Body of pancreas (tissue), 4 donors: ENCODE measurements around the gene NUP37. TPM values are rescaled to one million over a fixed set of nuclear protein-coding genes. Genes with fewer than 3 reads are reported as not detected.

Experiments
- ATAC-seq: fragments of 150-250 bp; one replicate; pipeline ENCODE4 v1.9.1; 2016
- DNase-seq, 4 donors: peaks; one replicate each; pipeline ENCODE4 v3.0.0-alpha.2; 2019
- H3K27ac ChIP-seq, 4 donors: fragments of 200-600 bp; sonication (generic); 1 replicate in 3 of 4; 2 replicates in 1 of 4; pipeline versions ENCODE4 v1.5.1 to v1.6.1; 2016 to 2019; ENCODE audit warnings: mild to moderate bottlenecking in 1 of 4, mixed read lengths in 1 of 4, moderate library complexity in 1 of 4
- H3K27me3 ChIP-seq, 2 donors: fragments of 200-600 bp; sonication (generic); one replicate each; pipeline ENCODE4 v1.6.0; 2016; ENCODE audit warnings: mild to moderate bottlenecking in 1 of 2
- H3K36me3 ChIP-seq, 2 donors: fragments of 200-600 bp; sonication (generic); replicated peaks in 1 of 2; 2 replicates each; pipeline ENCODE4 v1.5.1; 2016; ENCODE audit warnings: low read depth in 2 of 2; ENCODE audit not compliant: insufficient read depth in 1 of 2
- H3K4me1 ChIP-seq: fragments of 200-600 bp; sonication (generic); one replicate; pipeline ENCODE4 v1.6.0; 2016
- H3K4me3 ChIP-seq, 2 donors: fragments of 200-600 bp; sonication (generic); 1 replicate in 1 of 2; 2 replicates in 1 of 2; pipeline ENCODE4 v1.5.1; 2016 to 2019
- H3K9me3 ChIP-seq, 3 donors: fragments of 200-600 bp; sonication (generic); 1 replicate in 2 of 3; 2 replicates in 1 of 3; pipeline ENCODE4 v1.5.1; 2016
- POLR2A ChIP-seq, 3 donors: fragments of 450-650 bp; IDR thresholded peaks; one replicate each; pipeline ENCODE4 v1.6.1; 2016; ENCODE audit warnings: antibody characterized with exemption in 3 of 3, mild to moderate bottlenecking in 2 of 3
- WGBS, 2 donors: methylation state at CpG; one replicate each; pipeline ENCODE4 v1.1.5; 2017; 5-methylcytosine and 5-hydroxymethylcytosine counted together
- intact Hi-C: fragments of 100-400 bp; cut with DNase I; formaldehyde crosslinking; loops from one replicate; pipeline ENCODE4 v1.15.1; 2023
- total RNA-seq, 2 donors: library from RNA; depleted of rRNA; stranded (reverse); fragments of >200 nt; gene quantifications; one replicate each; pipeline ENCODE4 v1.1.0, GENCODE V29; 2016
- TF ChIP-seq, protein P1 (sequence below), 7 experiments: fragments of 450-650 bp in 4 of 7; fragments of 200-600 bp in 3 of 7; sonication (generic) in 3 of 7; IDR thresholded peaks; one replicate each; pipeline ENCODE4 v1.5.1; 2016 to 2019; ENCODE audit warnings: antibody characterized with exemption in 7 of 7

Gene NUP37
- total RNA-seq, 2 donors from 2014 or later: 12.2 TPM

DNA sequence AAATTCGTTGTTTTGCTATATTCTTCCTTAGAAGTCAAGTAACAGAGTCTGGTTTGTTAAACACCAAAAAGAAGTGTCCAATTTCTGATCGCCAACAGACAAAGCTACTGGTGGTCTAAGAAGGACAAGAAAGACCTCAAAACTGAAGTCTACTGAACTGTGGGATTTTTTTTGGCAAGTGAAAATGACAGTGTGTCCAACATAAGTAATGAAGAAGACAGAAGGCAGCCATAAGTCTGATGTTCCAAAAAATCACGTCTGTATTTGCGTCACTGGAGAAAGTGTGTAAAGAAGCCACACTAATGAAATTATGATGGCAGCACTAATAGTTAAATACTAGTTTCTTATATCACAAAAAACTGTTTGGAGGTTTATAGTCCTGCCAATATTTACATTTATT is 90.8 kb downstream of the NUP37 start:
- 83% methylated on average over 4 of the region's 4 CpGs for WGBS, 2 donors
- no peak for ATAC-seq
- no peak for TF ChIP-seq POLR2A (IDR thresholded peaks at IDR 0.05)
- no peak for DNase-seq
- Histone ChIP-seq H3K36me3 (no peaks in the 10 kb centered on the region), H3K27me3 (no peaks in the 10 kb centered on the region), H3K9me3 (no peaks in the 10 kb centered on the region), H3K4me1 (no peaks in the 10 kb centered on the region), H3K4me3 (no peak overlapping the region), H3K27ac (no peak overlapping the region)
- intact Hi-C loops: no loop called here

DNA sequence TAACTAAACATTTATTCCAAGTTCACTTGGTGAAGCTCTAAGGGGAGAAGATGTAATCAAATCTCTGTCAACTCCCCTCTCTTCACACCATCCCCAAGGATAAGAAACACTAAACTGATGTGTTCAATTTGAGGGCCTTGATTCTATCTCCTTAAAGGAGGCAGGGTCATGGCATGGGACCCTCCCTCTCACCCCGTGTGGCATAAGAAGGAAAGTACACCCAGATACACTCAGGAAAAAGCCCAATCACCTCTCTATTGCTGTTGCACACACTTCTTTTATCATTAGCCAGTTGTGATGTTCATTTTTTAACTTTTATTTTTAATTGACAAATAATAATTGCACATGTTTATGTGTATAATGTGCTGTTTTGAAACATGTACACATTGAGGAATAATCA is 93.2 kb downstream of the NUP37 start:
- Histone ChIP-seq H3K9me3 (no peaks in the 10 kb centered on the region), H3K4me3 (no peak overlapping the region), H3K27me3 (no peaks in the 10 kb centered on the region), H3K27ac (no peak overlapping the region), H3K36me3 (no peaks in the 10 kb centered on the region), H3K4me1 (no peaks in the 10 kb centered on the region)
- intact Hi-C loops: no loop called here
- DNase-seq (no peak), ATAC-seq (no peak)
- no peak for TF ChIP-seq POLR2A (IDR thresholded peaks at IDR 0.05)
- TF ChIP-seq, protein P1, sequence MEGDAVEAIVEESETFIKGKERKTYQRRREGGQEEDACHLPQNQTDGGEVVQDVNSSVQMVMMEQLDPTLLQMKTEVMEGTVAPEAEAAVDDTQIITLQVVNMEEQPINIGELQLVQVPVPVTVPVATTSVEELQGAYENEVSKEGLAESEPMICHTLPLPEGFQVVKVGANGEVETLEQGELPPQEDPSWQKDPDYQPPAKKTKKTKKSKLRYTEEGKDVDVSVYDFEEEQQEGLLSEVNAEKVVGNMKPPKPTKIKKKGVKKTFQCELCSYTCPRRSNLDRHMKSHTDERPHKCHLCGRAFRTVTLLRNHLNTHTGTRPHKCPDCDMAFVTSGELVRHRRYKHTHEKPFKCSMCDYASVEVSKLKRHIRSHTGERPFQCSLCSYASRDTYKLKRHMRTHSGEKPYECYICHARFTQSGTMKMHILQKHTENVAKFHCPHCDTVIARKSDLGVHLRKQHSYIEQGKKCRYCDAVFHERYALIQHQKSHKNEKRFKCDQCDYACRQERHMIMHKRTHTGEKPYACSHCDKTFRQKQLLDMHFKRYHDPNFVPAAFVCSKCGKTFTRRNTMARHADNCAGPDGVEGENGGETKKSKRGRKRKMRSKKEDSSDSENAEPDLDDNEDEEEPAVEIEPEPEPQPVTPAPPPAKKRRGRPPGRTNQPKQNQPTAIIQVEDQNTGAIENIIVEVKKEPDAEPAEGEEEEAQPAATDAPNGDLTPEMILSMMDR (IDR thresholded peaks at IDR 0.05): no peak
- 64 to 70% methylated on average over 1 of the region's 1 CpG for WGBS, 2 donors

DNA sequence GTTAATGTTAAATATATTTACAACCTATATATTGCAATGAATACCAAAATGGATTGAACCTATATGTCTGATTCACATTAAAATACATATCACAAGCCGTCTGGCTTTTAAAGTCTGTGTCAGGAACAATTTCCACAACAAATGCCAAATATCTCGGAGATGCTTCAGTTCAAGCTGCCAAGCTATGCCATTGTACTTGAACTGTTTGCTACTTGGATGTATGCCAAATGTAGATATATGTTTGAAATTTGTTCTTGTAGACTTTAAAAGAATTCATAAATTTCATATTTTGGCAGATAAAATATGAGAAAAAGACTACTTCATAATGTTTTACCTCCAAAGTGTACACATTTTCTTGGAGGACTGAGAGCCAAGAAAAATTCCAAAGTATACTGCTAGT is 95.1 kb downstream of the NUP37 start:
- no peak overlapping the region for H3K4me3 ChIP-seq
- no peak overlapping the region for H3K27ac ChIP-seq
- no peak for DNase-seq
- no peak for TF ChIP-seq POLR2A (IDR thresholded peaks at IDR 0.05)
- H3K27me3 ChIP-seq: no peaks in the 10 kb centered on the region
- no peaks in the 10 kb centered on the region for H3K4me1 ChIP-seq
- no peak for ATAC-seq
- intact Hi-C loops: no loop called here
- no peaks in the 10 kb centered on the region for H3K36me3 ChIP-seq
- H3K9me3 ChIP-seq: no peaks in the 10 kb centered on the region
- 31 to 40% methylated on average over 2 of the region's 2 CpGs for WGBS, 2 donors

DNA sequence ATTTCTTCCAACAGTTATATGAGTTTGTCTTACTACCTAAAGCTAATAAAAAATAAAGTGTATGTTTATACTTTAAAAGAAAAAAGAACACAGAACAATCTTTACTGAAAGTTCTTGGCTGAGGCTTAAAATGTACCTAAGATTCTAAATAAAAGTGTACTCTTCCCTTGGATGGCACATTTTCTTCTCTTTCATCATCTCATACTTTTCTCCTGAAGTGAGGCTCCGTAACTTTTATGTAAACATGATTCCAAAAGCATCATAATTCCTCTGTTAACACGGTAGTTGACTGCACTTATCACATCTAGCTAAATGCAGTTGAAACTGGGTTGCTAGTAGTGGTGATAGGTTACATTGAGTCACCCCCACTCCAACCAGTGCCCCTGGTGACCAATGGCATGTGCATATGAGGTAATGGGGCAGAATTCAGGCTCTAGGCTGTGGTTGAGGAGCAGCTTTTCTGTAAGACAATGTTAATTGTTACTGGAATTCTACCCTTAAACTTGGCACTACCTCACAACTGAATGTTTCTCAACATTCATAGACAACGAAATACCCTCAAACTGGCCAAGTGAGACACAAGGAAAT is 96.5 kb downstream of the NUP37 start:
- intact Hi-C loops: no loop called here
- H3K4me1 ChIP-seq: no peaks in the 10 kb centered on the region
- ATAC-seq: no peak

More for the DNA sequence above, 96.5 kb downstream of the NUP37 start:
- TF ChIP-seq, protein P1 (IDR thresholded peaks at IDR 0.05): no peak
- TF ChIP-seq POLR2A (IDR thresholded peaks at IDR 0.05): no peak
- WGBS, 2 donors: 93 to 94% methylated on average over 3 of the region's 3 CpGs
- DNase-seq: no peak
- no peaks in the 10 kb centered on the region for H3K36me3 ChIP-seq
- H3K27me3 ChIP-seq: no peaks in the 10 kb centered on the region
- no peak overlapping the region for H3K27ac ChIP-seq
- no peaks in the 10 kb centered on the region for H3K9me3 ChIP-seq
- H3K4me3 ChIP-seq: no peak overlapping the region

Other genes with a start within 250 kb of the NUP37 start
- 10 to 100 TPM in 1 of 2 donors, 1 to 10 TPM in 1; 2.6 to 14.5 TPM for gene DRAM1, start 242.5 kb downstream of the NUP37 start, total RNA-seq
- gene WASHC3, start 58.1 kb downstream of the NUP37 start, total RNA-seq: 10 to 100 TPM; 18.5 to 32.7 TPM
- under 1 TPM in 1 of 2 donors, not detected in 1; 0.52 TPM for gene PARPBP, start 69 bp upstream of the NUP37 start, total RNA-seq
- gene PMCH, start 77.7 kb upstream of the NUP37 start, total RNA-seq: not detected